ENCODE results near the gene CCM2. TPM values are rescaled to one million over a fixed set of nuclear protein-coding genes. Genes with fewer than 3 reads are reported as not detected.

CCM2 gene
- total and polyA plus RNA-seq, 2 of the 8 experiments (the other 6 are each of a cell fraction or from before 2014, with no cell fraction given), result 31.6 to 41.2 TPM

- TF ChIP-seq BACH1 (IDR thresholded peaks at IDR 0.05; ENCODE audit: low read length), result no peak
- no peak for TF ChIP-seq HDAC6 (IDR thresholded peaks at IDR 0.05; ENCODE audit: low read depth, low read length)
- TF ChIP-seq PHF8 (conservative IDR thresholded peaks at IDR 0.05; ENCODE audit: low read depth, low read length), result no peak
- TF ChIP-seq KDM5A (IDR thresholded peaks at IDR 0.05; ENCODE audit: low read length), result no peak
- TF ChIP-seq JUN (IDR thresholded peaks at IDR 0.05; ENCODE audit: low read depth, low read length), result no peak
- TF ChIP-seq USF2 (IDR thresholded peaks at IDR 0.05; ENCODE audit: low read length), result no peak
- no peak for TF ChIP-seq E2F6 (IDR thresholded peaks at IDR 0.05)
Measured at GRCh38 chr7:44960011-44960580, 39.9 kb upstream of the CCM2 start (continued).

Measured in H1 (cell line).